Dermis microvascular lymphatic vessel endothelial cell (primary cell): Measurements from ENCODE around the gene ARMC3. TPM values are rescaled to one million over a fixed set of nuclear protein-coding genes. Genes with fewer than 3 reads are reported as not detected.
A peak's percentile ranks its signal among the peaks of the same experiment; 100 is the strongest.

ENCODE experiments used
- DNase-seq, 2 donors: peaks; one replicate each; pipeline versions ENCODE4 v3.0.0 to v3.0.0-alpha.2; 2010; ENCODE audit warnings: low read depth in 2 of 2
- total RNA-seq: library from RNA; depleted of rRNA; stranded (reverse); fragments of >200 nt; gene quantifications from 2 replicates; pipeline ENCODE4 v1.2.1, GENCODE V29; 2014

The ARMC3 gene
- total RNA-seq, 1 donor from 2014 or later = not detected

DNA sequence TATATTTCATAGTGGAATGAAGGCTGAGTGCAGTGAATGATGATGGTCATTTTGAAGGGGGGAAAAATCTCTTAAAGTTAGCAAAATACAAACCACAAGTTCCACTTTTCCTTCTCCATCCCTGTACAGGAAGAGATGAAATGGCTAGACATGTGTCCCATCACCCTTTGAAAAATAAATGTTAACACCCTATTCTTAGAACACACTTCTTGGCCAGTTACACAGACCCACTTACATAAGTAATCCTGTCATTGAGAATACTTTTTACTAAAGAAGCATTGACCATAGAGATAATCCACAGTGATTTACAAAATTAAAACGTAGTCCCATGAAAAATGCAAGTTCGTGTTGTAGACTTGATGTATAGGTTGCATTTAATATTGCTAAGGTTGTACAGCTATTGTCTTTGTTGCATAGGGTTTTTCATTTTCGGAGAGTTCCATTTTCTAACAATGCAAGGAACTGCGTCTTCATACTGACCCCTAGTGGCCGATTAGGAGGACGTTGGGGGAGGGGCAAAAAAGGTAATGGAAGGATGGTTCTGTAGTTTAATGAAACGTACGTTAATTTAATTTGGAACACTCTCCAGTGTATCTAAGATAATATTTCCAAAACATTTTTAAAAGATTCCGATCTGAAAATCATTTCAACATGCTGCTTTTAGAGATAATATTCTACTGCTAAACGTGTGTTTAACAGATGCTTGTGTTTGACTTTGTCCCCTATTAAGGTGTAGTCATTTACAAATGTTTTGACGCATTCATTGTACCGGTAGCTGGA is 60.9 kb downstream of the ARMC3 start:
- peak; percentile 48 to 60 for DNase-seq

DNA sequence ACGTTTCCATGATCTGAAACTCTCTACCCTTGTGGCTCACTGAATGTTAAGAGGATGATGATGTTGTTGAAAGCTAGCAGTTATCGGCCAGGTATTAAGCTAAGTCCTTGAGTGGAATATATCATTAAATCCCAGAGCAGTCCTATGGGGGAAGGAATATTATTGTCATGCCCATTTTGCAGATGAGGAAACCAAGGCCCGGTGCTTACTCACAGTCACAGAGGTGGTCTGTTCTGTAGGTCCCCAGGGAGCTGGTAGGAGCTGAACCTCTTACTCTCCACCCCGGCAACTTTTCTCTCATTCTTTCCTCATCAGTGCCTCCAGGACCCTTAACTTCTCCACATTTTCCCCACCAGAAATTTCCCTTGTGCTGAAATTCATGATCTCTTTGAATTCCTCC is 62.6 kb downstream of the ARMC3 start:
- DNase-seq = no peak

DNA sequence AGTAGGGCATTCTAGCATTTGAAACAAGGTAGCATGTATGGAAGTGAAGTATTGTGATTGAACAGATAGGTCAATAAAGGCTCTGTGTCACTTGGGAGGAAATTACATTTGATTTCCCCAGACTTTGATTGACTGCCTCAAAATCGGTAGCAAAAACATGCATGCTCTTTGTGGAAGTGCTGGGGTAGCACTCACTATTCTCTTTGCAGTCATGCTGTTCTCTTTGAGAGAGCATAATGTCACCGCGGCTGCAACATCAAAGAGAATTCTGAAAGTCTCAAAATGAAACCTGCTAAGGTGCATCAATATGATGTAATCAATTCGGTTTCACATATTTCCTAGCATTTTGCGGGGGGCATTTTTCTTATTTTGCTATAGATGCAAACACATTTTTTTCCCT is 64.2 kb downstream of the ARMC3 start:
- DNase-seq = no peak

DNA sequence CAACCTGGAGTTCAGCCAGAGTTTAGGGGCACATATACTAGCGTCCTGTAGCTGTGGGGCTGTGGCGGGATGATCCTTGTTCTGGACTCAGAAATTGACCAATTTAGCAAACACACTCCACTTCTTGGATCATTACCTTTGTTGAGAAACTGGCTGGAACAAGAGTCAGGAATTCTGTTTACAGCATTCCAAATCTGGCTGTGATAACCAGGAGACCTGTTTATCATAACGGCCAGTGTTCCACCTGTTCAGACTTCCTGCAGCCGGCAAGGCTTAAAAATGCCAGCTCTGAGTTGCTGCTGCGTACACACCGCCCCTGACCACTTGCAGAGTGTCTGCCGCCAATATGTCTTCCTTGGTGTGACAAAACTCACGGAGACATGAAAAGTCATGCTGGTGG is 64.8 kb downstream of the ARMC3 start:
- no peak for DNase-seq

DNA sequence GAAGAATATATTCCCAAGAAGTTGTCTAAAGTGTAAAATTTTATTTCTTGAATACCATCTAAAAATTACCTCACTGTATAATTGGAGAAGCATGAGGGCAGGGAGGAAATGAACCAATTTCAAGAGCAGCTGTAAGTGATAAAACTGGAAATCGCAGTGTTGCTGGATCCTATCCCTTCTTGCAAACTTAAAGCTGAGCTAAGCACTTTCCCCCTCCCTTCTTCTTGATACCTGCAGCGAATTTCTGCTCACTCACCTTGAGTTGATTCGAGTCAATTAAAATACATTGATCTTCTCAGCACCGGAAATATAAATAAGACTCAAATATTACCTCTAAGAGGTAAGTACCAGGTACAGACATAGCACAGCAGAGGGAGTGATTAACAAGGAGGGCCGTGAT is 65.5 kb downstream of the ARMC3 start:
- DNase-seq = no peak

DNA sequence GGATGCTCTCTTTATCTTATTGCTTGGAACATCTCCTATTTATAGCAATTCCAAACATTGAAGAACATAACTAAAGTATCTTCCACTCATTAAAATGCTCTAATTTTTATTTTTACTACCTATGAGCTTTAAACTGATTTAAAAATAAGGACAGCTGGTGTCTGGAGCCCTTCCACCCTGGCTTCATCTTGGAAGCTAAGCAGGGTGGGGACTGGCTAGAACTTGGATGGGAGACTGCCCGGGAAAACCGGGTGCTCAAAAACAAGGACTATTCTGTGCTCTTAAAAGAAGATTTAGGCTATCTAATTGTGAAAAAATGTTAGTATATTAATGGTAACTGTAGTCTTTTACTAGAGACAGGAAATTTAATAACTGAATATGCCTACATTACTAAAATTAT is 69.2 kb downstream of the ARMC3 start:
- DNase-seq = no peak

DNA sequence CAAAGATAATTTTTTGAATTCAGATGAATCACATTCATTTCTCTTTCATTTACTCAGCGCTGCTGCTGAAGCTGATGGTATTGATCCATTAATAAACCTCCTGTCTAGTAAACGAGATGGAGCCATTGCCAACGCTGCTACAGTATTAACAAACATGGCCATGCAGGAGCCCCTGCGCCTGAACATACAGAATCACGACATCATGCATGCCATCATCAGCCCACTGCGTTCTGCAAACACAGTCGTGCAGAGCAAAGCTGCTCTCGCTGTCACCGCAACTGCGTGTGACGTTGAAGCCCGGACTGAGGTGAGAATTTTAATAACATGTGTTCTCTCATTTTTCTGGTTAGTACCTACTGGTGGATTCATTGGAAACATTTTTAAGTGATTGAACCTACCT is 70.2 kb downstream of the ARMC3 start:
- no peak for DNase-seq

DNA sequence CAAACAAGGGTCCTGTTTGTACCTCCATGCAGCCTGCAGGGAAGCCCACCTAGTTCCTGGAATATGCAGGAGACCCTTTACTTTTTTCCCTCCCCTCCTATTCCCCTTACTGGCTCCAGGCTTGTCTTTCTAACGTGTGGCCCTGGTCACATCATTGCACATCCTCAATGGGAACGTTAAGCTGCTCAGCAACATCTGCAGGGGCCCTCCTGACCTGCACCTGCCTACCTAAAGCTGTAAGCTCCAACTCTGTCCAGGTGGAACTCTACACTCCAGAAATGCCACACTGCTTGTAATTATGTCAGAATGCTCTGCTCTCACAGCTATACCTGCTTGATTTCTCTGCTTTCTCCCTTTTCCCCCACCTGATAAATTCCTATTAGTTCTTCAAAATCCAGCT is 72.1 kb downstream of the ARMC3 start:
- no peak for DNase-seq

DNA sequence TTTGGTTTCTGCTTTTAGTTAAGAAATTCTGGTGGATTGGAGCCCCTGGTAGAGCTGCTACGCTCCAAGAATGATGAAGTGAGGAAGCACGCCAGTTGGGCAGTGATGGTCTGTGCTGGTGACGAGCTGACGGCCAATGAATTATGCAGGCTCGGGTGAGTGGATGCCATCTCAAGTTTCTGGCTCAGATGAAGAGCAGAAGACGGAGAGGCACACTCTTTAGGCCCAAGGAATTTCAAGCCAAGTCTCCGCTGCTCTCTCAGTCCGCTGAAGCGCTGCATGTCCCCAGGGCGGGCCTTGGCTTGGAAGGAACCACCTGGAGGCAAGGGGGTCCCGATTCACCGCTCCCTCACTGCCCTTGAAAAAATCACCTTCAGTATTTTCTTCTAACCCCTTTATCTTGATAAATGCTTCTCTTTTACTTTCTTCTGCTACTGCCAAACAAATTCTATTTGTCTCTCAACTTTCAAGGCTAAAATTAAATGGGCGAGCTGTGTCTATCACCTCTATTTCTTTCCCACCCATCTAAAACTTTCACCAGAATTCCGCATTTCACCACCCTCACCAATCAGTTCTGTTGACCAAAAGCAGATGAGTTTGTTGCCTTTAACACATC is 74.2 kb downstream of the ARMC3 start:
- no peak for DNase-seq

DNA sequence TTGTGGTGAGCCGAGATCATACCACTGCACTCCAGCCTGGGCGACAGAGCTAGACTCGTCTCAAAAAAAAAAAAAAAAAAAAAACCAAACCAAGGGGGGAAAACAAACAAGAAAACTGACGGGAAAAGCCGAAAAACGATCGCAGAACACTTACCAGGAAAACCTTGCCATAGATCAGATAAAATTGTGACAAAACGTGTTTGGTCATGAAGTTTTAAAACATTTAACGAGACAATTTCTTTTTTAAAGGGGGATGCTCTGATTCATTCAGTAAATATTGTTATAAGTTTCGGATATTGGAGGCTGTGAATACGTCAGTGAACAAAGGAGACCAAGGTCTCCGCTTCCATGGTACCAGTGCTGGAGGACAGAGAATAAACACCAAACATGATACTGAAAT is 77.3 kb downstream of the ARMC3 start:
- no peak for DNase-seq

DNA sequence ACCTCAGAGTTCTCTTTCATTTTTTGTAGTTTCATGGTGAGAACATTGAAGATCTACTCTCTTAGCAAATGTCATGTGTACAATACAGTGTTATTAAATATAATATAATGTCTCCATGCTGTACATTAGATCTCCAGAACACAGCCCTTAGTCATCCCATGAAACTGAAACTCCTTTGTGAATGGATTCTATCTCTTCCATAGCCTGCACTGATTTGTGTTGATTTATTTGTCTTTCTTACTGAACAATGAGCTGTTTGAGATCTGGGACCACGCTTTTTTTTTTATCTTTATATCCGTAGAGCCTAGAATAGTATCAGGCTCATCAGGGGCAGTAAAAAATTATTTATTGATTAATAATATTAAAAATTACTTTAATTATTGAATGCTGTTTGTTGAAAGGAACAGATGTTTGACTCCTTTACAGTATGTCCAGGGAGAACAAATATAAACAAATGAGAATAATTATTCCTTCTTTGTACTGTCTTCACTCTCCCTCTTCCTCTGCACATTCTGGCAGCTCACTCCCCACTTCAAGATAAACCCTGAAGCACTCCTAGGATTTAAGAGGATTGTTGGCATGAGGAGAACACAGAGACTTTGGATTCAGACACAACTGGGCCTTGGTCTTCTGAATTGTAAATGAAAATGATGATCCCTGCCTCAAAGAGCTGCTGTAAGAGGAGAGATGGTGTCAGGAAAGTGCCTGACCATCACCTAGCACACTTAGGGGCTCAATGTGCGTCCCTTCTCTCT is 85.9 kb downstream of the ARMC3 start:
- no peak for DNase-seq

DNA sequence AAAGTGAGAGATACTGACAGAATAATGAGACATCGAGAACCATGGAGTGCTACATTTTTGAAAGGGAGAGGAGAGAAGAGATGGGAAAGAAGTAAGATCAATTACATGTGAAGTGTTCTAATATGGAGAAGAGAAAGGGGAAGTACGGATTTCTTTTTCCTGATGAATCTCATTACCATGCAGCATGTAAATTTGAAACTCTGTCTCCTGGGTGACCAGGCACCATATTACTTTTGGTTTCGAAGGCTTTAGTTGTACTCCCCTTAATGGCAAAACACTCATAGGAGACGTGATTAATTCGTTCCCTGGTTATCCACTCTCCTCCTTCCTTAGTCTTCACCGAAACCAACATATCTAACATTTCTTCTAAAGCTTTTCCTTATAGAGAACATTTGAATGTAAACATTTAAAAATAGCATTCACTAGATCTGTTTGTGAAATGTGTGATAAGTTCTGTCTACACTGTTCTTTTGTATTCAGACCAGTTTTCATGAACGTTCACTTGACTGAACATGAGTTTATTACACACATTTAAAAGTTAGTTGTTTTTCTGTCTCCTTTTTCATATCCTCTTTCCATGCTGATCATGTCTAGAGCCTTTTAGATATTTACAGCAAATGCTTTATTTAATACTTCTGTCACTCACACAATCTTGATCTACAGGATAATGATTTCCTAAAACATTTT is 87.3 kb downstream of the ARMC3 start:
- DNase-seq = no peak

DNA sequence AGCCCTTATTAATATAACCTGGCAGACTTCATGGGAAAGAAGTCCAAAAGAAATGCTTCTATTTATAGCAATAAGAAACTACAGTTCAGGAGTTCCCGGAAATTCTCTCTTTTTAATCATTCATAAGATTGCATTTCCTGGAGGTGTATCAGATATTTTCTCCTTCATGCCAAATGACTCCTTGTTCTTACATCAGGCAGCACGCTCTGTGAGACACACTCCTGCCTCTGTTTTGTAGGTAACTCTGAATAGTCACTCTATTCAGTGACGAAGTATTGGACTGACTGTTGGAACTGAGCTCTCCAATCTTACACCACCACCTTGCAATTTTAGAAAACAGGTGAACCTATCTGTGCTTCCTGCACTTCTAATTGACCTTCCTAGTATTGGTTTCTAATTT is 88.8 kb downstream of the ARMC3 start:
- no peak for DNase-seq

DNA sequence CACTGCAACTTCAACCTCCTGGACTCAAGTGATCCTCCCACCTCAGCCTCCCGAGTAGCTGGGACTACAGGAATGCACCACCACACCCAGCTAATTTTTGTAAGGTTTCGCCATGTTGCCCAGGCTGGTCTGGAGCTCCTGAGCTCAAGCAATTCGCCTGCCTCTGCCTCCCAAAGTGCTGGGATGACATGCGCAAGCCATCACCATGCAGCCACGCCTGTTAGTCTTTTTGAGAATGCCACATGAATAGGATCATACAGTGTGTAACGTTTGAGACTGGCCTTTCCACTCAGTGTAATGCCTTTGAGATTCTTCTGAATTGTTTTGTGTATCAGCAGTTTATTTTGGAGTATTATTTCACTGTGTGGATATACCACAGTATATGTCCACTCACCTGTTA is 91.8 kb downstream of the ARMC3 start:
- DNase-seq = no peak

DNA sequence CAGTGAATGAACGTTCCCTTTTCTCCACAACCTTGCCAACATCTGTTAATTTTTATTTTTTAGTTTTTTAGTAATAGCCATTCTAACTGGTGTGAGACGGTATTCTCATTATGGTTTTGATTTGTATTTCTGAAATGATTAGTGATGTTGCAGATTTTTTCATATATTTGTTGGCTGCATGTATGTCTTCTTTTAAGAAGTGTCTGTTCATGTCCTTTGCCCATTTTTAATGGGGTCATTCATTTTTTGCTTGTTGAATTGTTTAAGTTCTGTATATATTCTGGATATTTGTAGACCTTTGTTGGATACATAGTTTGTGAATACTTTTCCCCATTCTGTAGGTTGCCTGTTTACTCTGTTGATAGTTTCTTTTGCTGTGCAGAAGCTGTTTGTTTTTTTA is 93.6 kb downstream of the ARMC3 start:
- no peak for DNase-seq

DNA sequence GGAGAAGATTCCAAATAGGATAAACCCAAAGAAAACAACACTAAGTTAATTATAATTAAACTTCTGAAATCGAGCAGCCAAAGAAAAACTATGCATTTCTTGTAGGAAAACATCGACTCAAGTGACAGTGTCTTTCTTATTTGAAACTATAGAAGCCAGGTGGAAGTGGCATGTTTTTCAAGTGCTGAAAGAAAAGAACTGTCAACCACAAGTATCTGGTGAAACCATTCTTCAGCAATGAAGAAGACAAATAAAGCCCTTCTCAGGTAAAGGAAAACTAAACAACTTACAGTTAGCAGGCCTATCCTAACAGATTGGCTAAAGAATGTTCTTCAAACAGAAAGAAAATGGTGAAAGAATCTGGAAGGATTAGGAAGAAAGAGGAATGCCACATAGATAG is 96.1 kb downstream of the ARMC3 start:
- DNase-seq = no peak

DNA sequence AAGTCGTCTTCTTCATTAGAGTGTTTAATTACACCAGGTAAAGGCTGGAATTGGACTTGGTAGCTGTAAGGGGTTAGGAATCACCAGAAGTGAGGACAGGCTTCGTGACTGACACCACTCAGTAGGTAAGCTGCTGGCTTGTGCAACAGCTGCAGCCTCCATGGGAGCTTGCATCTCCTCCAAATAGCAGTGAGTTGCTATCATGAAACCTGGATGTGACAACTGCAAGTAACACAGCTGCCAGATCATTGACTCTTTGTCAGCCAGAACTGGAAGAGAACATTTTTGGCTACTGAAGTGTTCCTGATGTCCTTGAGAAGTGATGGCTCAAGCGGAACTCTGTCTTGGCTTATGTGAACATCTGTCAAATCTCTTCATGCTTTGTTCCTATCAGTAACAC is 103.5 kb downstream of the ARMC3 start:
- no peak for DNase-seq

DNA sequence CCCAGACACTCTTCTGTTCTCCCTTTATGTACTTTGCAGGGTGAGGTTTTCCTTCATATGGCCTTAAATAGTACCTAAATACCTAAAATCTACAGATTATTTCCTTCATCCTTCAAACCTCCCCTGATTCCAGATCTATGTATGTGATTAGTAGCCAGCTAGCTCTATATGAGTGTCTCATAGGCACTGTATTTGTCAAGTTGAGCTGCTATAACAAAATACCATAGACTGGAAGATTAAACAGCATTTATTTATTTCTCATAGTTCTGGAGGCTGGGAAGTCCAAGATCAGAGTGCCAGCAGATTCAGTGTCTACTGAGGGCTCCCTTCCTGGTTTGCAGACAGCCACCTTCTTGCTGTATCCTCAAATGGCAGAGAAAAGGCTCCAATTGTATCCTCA is 106.9 kb downstream of the ARMC3 start:
- DNase-seq = no peak

DNA sequence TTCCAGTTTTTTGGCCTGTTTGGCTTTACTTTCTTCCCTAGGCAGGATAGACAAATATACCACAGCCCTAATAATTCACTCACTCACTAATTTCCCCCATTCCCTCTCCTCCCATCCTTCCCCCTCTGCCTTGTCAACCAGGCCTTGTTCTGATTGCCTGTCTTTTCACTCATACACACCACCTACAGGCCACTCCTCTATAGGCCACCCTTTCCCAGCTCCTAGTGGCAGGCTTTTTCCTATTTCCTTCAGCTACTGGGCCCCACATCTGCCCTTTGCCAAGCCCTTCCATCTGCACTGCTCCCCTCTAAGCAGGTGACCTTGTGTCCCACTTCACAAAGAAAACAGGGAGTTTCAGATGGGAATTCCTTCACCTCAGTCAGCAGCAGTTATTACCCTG is 107.7 kb downstream of the ARMC3 start:
- no peak for DNase-seq

DNA sequence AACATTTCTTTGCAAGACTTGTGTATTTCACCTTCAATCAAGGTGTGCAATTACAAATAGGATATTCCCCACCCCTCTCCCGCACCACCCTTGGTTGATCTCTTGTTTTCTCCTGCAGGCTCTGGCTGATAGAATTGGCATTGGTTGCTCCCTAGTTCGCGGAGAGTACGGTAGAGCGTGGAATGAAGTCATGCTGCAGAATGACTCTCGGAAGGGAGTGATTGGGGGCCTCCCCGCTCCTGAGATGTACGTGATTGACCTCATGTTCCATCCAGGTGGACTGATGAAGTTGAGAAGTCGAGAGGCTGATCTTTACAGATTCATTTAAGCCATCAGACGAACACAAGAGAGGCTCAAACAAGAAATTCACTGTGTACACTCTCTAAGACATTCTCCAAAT is 109.3 kb downstream of the ARMC3 start:
- DNase-seq = no peak

DNA sequence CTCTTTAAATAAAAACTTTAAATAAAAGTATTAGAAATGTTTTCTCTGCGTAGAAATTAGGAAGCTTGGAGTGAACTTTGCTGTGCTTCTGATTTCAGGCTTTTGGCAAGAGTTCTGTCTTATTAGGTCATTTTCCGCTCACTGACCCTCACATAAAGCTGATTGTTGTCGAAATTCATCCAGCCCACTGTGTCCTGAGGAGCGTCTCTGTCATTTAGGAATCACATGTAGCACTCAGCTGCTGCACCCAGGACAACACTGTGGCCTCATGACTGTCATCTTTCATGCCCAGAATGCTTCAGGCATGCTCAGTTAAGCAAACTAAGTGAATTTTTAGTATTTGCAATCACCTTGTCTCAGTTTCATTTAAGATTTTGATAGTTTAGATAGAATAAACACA is 109.7 kb downstream of the ARMC3 start:
- DNase-seq = no peak

DNA sequence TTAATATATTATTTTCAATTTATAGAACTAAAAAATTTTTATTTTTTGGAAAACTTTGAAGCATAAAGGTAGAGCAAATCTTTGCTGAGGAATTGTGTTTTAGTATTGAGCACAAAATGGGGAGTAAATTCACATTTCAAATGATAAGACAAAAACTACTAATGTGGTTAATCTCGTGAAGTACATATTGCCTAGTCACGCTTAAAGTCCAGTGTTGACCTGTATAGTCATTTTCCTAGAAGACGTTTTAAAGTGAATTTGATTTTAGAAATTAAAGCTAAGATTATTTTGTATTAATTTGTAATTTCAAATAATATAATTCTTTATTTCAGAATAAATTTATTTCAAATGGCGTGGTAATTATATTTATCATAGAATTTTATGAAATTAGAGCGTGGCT is 110.3 kb downstream of the ARMC3 start:
- no peak for DNase-seq
